GM12891 (cell line): Measurements from ENCODE around the gene OMD.

Source experiments
- POLR2A ChIP-seq: IDR thresholded peaks from 2 replicates; pipeline ENCODE4 v1.6.1; 2011; ENCODE audit warnings: low read depth, low read length, control low read depth
- POU2F2 ChIP-seq: IDR thresholded peaks from 2 replicates; pipeline ENCODE4 v1.6.1; 2011; ENCODE audit warnings: low read depth, mild to moderate bottlenecking, control low read depth, low read length, moderate library complexity

- no peak for TF ChIP-seq POU2F2
- no peak for TF ChIP-seq POLR2A
Measured at GRCh38 chr9:92404042-92404836, 20.0 kb downstream of the OMD start, which contains the start of gene OGN.
